Gastrocnemius medialis (tissue), 4 donors: Measurements from ENCODE around the gene DMRTB1. TPM values are rescaled to one million over a fixed set of nuclear protein-coding genes. Genes with fewer than 3 reads are reported as not detected.

ENCODE experiments used
- ATAC-seq, 2 donors: fragments of 150-250 bp; one replicate each; pipeline ENCODE4 v1.9.1; 2016
- DNase-seq, 2 donors: peaks; one replicate each; pipeline ENCODE4 v3.0.0-alpha.2; 2019
- H3K27ac ChIP-seq, 4 donors: fragments of 200-600 bp; sonication (generic); 1 replicate in 1 of 4; 2 replicates in 3 of 4; pipeline ENCODE4 v1.5.1; 2016 to 2018; ENCODE audit warnings: mild to moderate bottlenecking in 2 of 4, moderate library complexity in 1 of 4
- H3K27me3 ChIP-seq, 3 donors: fragments of 200-600 bp; sonication (generic) in 2 of 3; 1 replicate in 1 of 3; 2 replicates in 2 of 3; pipeline versions ENCODE4 v1.5.1 to v1.6.0; 2016 to 2019; ENCODE audit warnings: mild to moderate bottlenecking in 1 of 3, moderate library complexity in 1 of 3
- H3K36me3 ChIP-seq, 2 donors: fragments of 200-600 bp; sonication (generic) in 1 of 2; one replicate each; pipeline ENCODE4 v1.5.1; 2017 to 2018
- H3K4me1 ChIP-seq, 2 donors: fragments of 200-600 bp; sonication (generic) in 1 of 2; one replicate each; pipeline ENCODE4 v1.5.1; 2016 to 2017; ENCODE audit warnings: mild to moderate bottlenecking in 2 of 2
- H3K4me3 ChIP-seq, 4 donors: fragments of 200-600 bp; sonication (generic) in 3 of 4; 1 replicate in 1 of 4; 2 replicates in 3 of 4; pipeline ENCODE4 v1.5.1; 2016 to 2019; ENCODE audit warnings: mild to moderate bottlenecking in 2 of 4
- H3K9me3 ChIP-seq, 3 donors: fragments of 200-600 bp; sonication (generic) in 2 of 3; 1 replicate in 1 of 3; 2 replicates in 2 of 3; pipeline ENCODE4 v1.5.1; 2016 to 2019
- POLR2A ChIP-seq, 2 donors: fragments of 450-650 bp; IDR thresholded peaks; one replicate each; pipeline ENCODE4 v1.6.1; 2017; ENCODE audit warnings: antibody characterized with exemption in 2 of 2, mild to moderate bottlenecking in 2 of 2, moderate library complexity in 2 of 2
- in situ Hi-C, 4 donors: fragments of 200-750 bp; cut with MboI; loops; one replicate each; pipeline versions ENCODE4 v1.15.0 to v1.8.0; 2017; ENCODE audit warnings: low sequenced_read_pairs in 4 of 4
- intact Hi-C: fragments of 100-400 bp; cut with DNase I; formaldehyde crosslinking; loops from one replicate; pipeline ENCODE4 v1.15.1; 2023; ENCODE audit warnings: low total_unique reads
- total RNA-seq, 4 donors: library from RNA; depleted of rRNA; stranded (reverse); fragments of >200 nt; gene quantifications; one replicate each; pipeline versions ENCODE4 v1.1.0 to v1.2.3, GENCODE V29; 2016
- TF ChIP-seq, protein P1 (sequence below), 5 experiments: fragments of 450-650 bp in 3 of 5; fragments of 200-600 bp in 2 of 5; sonication (generic) in 2 of 5; IDR thresholded peaks in 4 of 5; conservative IDR thresholded peaks in 1 of 5; 1 replicate in 4 of 5; 2 replicates in 1 of 5; pipeline ENCODE4 v1.5.1; 2016 to 2019; ENCODE audit warnings: antibody characterized with exemption in 5 of 5, mild to moderate bottlenecking in 3 of 5, moderate library complexity in 3 of 5

Gene DMRTB1
- total RNA-seq, 4 donors from 2014 or later, result not detected

DNA sequence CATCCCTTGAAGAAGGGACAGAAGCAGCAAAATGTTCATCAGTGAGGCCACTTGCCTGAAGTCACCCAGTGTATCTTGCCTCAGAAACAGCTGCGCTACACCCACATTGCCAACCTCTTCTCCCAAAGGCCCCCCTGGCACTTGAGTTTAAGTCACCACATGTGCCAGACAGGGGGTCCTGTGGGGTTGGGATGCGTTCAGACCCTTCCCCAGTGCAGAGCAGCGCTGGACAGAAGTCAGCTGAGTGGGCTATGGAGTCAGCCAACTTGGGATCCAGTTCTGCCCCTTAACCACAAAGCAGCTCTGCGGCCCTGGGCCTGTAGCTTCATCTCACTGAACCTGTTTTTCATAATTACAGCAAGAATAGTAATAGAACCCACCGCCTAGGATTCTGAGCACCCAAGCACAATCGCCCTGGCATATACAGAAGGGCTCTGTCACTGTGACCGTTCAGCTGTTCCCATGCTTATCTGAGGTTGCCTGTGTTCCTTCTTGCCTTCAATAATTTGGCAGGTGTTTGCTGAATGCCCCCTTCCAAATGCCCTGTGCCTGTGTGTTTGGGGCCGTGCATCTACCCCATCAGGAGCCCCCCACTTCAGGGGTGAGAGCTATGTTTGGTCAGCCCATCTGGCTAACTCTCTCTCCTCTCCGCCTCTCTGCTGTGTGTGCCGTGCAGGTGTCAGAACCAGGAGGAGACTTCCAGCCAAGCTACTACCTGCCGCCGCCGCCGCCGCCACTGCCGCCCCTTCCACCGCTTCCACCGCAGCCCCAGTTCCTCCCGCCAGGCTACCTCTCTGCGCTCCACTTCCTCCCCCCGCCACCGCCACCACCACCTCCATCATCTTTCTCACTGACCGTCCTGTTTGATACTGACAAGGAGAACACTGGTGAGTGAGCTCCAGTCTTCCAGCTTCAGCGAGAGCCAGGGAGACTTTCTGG, 5.0 kb downstream of the DMRTB1 start:
- in situ Hi-C loops, result no loop called here
- H3K27ac ChIP-seq, result no peak overlapping the region
- intact Hi-C loops, result no loop called here
- no peaks in the 10 kb centered on the region for H3K9me3 ChIP-seq
- DNase-seq, result no peak
- no peaks in the 10 kb centered on the region for H3K27me3 ChIP-seq
- TF ChIP-seq, protein P1, sequence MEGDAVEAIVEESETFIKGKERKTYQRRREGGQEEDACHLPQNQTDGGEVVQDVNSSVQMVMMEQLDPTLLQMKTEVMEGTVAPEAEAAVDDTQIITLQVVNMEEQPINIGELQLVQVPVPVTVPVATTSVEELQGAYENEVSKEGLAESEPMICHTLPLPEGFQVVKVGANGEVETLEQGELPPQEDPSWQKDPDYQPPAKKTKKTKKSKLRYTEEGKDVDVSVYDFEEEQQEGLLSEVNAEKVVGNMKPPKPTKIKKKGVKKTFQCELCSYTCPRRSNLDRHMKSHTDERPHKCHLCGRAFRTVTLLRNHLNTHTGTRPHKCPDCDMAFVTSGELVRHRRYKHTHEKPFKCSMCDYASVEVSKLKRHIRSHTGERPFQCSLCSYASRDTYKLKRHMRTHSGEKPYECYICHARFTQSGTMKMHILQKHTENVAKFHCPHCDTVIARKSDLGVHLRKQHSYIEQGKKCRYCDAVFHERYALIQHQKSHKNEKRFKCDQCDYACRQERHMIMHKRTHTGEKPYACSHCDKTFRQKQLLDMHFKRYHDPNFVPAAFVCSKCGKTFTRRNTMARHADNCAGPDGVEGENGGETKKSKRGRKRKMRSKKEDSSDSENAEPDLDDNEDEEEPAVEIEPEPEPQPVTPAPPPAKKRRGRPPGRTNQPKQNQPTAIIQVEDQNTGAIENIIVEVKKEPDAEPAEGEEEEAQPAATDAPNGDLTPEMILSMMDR (IDR thresholded peaks at IDR 0.05 in 4 of 5, conservative IDR thresholded peaks at IDR 0.05 in 1 of 5), result no peak
- no peak for TF ChIP-seq POLR2A (IDR thresholded peaks at IDR 0.05)
- no peaks in the 10 kb centered on the region for H3K4me1 ChIP-seq
- no peak for ATAC-seq
- no peak overlapping the region for H3K4me3 ChIP-seq
- H3K36me3 ChIP-seq, result no peaks in the 10 kb centered on the region

DNA sequence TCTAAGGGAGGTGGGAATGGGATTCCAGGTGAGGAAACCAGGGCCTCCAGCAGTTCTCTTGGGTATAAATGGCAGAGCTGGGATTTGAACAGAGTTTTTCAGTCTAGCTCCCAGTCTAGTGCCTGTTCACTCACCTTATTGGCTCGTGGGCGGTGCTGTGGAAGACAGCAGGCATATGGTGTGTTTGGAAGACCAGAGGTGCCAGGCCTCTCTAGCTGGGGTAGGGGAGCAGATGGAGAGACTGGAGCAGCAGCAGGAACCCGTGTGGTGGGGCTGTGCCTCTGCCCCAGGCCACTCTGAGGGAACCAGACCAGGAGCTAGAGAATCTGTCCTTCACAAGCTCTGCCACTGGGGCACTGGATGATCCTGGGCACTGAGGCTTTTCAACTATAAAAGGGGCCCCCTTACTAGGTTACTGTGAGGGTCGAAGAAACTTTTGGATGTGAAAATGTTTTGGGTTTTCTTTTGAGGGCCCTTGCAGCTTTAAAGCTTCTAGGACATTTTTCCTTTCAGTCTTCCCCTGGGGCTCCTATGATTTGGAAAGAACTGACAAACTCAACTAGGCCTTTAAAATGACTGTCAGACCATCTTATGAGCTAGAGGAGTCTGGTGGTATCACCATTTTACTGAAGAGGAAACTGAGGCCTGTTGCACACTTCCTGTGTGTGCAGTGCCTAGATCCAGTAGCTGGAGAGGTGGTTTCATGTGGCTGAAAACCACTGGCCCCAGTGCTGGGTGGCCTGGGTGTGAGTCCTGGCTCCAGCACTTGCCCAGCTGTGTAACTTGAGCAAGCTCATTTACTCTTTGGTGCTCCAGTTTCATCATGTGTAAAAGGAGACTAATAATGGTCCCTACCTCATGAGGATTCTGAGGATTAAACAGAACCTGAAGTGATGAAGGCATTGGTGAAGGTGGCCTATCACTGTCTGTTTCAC, 6.1 kb downstream of the DMRTB1 start:
- no peak overlapping the region for H3K4me3 ChIP-seq
- no peaks in the 10 kb centered on the region for H3K27me3 ChIP-seq
- in situ Hi-C loops (no loop called here), intact Hi-C loops (no loop called here)
- H3K9me3 ChIP-seq, result no peaks in the 10 kb centered on the region
- ATAC-seq (peak in 1 of 2 donors; percentile 43), DNase-seq (no peak)
- TF ChIP-seq POLR2A (IDR thresholded peaks at IDR 0.05), result no peak
- TF ChIP-seq, protein P1 (IDR thresholded peaks at IDR 0.05 in 4 of 5, conservative IDR thresholded peaks at IDR 0.05 in 1 of 5), result no peak
- no peak overlapping the region for H3K27ac ChIP-seq
- H3K36me3 ChIP-seq, result no peaks in the 10 kb centered on the region
- no peaks in the 10 kb centered on the region for H3K4me1 ChIP-seq

DNA sequence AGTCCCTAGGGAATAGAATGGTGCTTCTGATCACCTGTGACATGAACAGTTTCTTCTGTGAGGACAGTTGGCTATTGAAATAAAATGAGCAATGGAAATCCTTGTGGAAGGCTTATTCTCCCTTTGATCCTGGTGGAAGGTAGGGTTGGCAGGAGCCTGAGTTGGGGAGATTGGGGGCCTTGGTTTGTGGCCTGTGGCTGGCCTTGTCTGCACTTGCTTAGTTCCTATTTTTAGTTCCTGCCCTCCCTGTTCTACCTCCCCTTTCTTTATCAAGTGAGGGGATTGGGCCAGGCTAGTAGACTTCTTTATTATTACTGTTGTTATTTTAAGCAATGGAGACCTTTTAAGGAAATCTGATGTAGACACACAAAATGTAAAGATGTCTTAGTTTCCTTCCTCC, 8.2 kb downstream of the DMRTB1 start:
- Histone ChIP-seq H3K9me3 (no peaks in the 10 kb centered on the region), H3K27me3 (peaks cover 0 to 6% (median 0%) of the 10 kb centered on the region in 3 donors), H3K27ac (no peak overlapping the region), H3K4me3 (no peak overlapping the region), H3K4me1 (no peaks in the 10 kb centered on the region), H3K36me3 (no peaks in the 10 kb centered on the region)
- no peak for TF ChIP-seq POLR2A (IDR thresholded peaks at IDR 0.05)
- TF ChIP-seq, protein P1 (IDR thresholded peaks at IDR 0.05 in 4 of 5, conservative IDR thresholded peaks at IDR 0.05 in 1 of 5), result no peak
- DNase-seq (no peak), ATAC-seq (no peak)
- in situ Hi-C loops, result no loop called here
- intact Hi-C loops, result no loop called here

DNA sequence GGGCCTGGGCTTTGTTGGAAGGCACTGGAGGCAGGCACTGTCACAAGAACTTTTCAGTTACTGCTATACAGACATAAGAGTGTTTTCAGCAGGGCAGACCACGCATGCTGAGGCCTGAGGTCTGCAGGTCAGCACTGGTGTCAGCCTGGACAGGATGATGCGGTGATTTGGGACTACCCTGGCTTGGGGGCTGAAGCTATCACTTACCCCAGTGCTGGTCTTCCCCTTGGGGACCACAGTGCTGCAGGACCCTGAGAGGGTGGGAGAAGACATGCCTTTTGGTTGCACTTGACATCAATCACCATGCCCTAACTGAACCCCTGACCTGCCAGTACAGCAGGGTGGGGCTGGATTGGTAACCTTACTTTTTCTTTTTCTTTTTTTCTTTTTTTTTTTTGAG, 9.2 kb downstream of the DMRTB1 start:
- H3K27ac ChIP-seq, result no peak overlapping the region
- intact Hi-C loops, result no loop called here
- in situ Hi-C loops, result no loop called here
- peaks cover 0 to 6% (median 0%) of the 10 kb centered on the region in 3 donors for H3K27me3 ChIP-seq
- H3K4me3 ChIP-seq, result no peak overlapping the region
- H3K4me1 ChIP-seq, result no peaks in the 10 kb centered on the region
- no peaks in the 10 kb centered on the region for H3K9me3 ChIP-seq
- H3K36me3 ChIP-seq, result no peaks in the 10 kb centered on the region
- TF ChIP-seq POLR2A (IDR thresholded peaks at IDR 0.05), result no peak
- TF ChIP-seq, protein P1 (IDR thresholded peaks at IDR 0.05 in 4 of 5, conservative IDR thresholded peaks at IDR 0.05 in 1 of 5), result no peak
- ATAC-seq (no peak), DNase-seq (no peak)
